ENCODE results near the gene CD4.

CD4 gene

DNA sequence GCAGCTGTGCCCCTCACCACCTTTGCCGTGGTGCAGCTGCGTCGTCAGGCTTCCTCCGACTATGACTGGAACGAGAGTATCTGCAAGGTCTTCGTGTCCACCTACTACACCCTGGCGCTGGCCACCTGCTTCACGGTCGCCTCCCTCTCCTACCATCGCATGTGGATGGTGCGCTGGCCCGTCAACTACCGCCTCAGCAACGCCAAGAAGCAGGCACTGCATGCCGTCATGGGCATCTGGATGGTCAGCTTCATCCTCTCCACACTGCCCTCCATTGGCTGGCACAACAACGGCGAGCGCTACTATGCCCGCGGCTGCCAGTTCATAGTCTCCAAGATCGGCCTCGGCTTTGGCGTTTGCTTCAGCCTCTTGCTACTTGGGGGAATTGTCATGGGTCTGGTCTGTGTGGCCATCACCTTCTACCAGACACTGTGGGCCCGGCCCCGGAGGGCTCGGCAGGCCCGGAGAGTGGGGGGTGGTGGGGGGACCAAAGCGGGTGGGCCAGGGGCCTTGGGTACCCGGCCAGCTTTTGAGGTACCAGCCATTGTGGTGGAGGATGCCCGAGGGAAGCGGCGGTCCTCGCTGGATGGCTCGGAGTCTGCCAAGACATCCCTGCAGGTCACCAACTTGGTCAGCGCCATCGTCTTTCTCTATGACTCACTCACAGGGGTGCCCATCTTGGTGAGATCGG lies 34.9 kb downstream of the CD4 start:
- Histone ChIP-seq H3K27ac (ENCODE audit: low read depth, low read length, severe bottlenecking) (no peak overlapping the region), H3K9me3 (ENCODE audit: control insufficient read depth, low read length) (no peaks in the 10 kb centered on the region), H3K4me3 (ENCODE audit: extremely low read depth, insufficient read depth, low read length, poor library complexity, severe bottlenecking) (no peak overlapping the region), H3K4me1 (ENCODE audit: control insufficient read depth, insufficient read depth, low read length, poor library complexity, severe bottlenecking) (peaks cover 38% of the 10 kb centered on the region), H3K36me3 (ENCODE audit: control insufficient read depth, insufficient read depth, low read length) (peaks cover 14% of the 10 kb centered on the region)
- WGBS, 2 experiments (ENCODE audit: insufficient coverage in 2 of 2) = 97% methylated on average over 27 to 29 of the region's 37 CpGs

DNA sequence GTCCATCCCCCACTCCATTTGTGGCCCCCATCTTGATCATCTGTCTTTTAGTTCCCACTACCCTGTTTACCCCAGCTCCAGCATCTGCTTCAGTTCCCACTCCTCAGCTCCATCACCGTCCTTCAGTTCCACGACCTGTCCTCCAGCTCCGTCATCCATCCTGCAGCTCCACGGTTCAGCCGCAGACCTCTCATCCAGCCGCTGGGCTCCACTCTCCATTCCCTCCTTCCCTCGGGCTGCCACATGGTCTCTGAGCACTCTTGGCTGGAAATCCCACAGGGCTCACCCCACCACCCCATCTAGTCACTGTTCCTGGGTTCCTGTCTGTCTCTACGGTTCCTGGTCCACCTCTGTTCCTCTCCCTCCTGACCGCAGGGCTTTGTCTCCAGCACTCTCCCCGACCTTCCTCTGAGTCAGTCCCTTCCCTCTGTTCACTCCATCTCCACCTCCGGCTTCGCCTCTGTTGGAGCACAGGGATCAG lies 35.6 kb downstream of the CD4 start:
- Histone ChIP-seq H3K9me3 (ENCODE audit: control insufficient read depth, low read length) (no peaks in the 10 kb centered on the region), H3K4me3 (ENCODE audit: extremely low read depth, insufficient read depth, low read length, poor library complexity, severe bottlenecking) (no peak overlapping the region), H3K27ac (ENCODE audit: low read depth, low read length, severe bottlenecking) (no peak overlapping the region), H3K4me1 (ENCODE audit: control insufficient read depth, insufficient read depth, low read length, poor library complexity, severe bottlenecking) (peaks cover 36% of the 10 kb centered on the region), H3K36me3 (ENCODE audit: control insufficient read depth, insufficient read depth, low read length) (peaks cover 14% of the 10 kb centered on the region)
- WGBS, 2 experiments (ENCODE audit: insufficient coverage in 2 of 2) = 58 to 64% methylated on average over 11 to 12 of the region's 12 CpGs

DNA sequence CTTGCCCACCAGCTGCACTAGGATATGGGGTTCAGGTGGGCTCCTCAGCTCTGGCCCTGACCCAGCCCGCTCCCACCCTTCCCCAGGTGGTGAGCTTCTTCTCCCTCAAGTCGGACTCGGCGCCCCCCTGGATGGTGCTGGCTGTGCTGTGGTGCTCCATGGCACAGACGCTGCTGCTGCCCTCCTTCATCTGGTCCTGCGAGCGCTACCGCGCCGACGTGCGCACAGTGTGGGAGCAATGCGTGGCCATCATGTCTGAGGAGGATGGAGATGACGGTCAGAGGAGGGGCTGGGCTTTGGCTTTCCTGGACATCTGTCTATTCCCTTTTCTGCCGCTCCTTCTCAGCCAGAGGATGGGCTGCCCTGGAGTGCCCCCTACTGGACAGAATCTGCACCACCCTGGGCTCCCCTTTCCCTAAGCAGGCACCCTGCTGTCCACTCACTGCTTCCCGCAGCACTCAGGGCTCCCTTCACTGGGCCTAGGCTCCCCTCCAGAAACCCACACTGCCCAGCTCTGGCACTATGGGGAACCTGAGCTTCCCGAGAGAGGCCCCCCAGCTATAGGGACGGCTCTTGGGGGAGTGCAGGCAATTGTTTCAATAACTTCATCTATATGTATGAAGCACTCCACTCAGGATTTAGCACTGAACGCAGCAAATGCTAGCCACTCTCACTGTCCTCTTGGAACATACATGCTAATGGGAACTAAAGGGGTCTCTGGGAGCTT lies 36.2 kb downstream of the CD4 start:
- Histone ChIP-seq H3K9me3 (ENCODE audit: control insufficient read depth, low read length) (no peaks in the 10 kb centered on the region), H3K27ac (ENCODE audit: low read depth, low read length, severe bottlenecking) (no peak overlapping the region), H3K4me3 (ENCODE audit: extremely low read depth, insufficient read depth, low read length, poor library complexity, severe bottlenecking) (no peak overlapping the region), H3K36me3 (ENCODE audit: control insufficient read depth, insufficient read depth, low read length) (peaks cover 20% of the 10 kb centered on the region), H3K4me1 (ENCODE audit: control insufficient read depth, insufficient read depth, low read length, poor library complexity, severe bottlenecking) (peaks cover 34% of the 10 kb centered on the region)
- 18 to 41% methylated on average over 7 to 16 of the region's 19 CpGs for WGBS, 2 experiments (ENCODE audit: insufficient coverage in 2 of 2)

DNA sequence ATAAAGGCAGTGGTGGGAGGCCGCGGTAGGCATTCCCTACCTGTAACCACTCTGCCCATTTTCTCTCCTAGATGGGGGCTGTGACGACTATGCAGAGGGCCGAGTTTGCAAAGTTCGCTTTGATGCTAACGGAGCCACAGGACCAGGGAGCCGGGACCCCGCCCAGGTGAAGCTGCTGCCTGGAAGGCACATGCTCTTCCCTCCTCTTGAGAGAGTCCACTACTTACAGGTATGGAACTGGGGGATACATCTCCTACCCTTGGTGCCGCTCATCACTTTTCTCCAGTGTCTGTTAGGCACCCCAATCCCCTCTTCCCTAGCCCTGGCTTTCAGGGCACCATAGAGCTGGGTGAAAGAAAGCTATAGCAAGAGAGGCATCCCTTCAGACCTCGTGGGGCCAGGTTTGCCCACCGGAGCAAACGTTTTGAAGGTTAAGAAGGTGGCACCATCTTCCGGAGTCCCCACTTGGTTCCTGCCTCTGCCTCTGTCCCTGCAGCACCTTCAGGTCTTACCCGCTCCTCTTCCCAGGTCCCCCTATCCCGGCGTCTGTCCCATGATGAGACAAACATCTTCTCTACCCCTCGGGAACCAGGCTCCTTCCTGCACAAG lies 36.9 kb downstream of the CD4 start:
- 85 to 91% methylated on average over 15 of the region's 17 CpGs for WGBS, 2 experiments (ENCODE audit: insufficient coverage in 2 of 2)
- Histone ChIP-seq H3K9me3 (ENCODE audit: control insufficient read depth, low read length) (no peaks in the 10 kb centered on the region), H3K4me1 (ENCODE audit: control insufficient read depth, insufficient read depth, low read length, poor library complexity, severe bottlenecking) (peaks cover 27% of the 10 kb centered on the region), H3K36me3 (ENCODE audit: control insufficient read depth, insufficient read depth, low read length) (peaks cover 27% of the 10 kb centered on the region), H3K27ac (ENCODE audit: low read depth, low read length, severe bottlenecking) (no peak overlapping the region), H3K4me3 (ENCODE audit: extremely low read depth, insufficient read depth, low read length, poor library complexity, severe bottlenecking) (no peak overlapping the region)

DNA sequence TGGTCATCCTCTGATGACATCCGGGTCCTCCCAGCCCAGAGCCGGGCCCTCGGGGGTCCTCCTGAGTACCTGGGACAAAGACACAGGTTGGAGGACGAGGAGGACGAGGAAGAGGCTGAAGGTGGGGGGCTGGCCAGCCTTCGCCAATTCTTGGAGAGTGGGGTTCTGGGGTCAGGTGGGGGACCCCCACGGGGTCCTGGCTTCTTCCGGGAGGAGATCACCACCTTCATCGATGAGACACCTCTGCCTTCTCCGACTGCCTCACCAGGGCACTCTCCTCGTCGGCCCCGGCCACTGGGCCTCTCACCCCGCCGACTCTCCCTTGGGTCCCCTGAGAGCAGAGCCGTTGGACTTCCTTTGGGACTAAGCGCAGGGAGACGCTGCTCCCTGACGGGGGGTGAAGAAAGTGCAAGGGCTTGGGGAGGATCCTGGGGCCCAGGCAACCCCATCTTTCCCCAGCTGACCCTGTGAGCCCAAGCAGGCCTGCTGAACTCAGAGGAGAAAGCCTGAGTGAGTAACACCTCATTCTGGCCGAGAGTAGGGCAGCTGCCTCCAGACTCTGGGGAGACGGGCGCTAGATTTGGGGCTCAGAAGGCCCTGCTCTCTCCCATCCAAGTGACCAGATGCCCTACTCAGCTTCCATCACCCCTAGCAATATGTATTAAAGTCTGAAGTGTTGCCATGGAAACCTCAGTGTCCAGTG lies 37.6 kb downstream of the CD4 start:
- Histone ChIP-seq H3K4me1 (ENCODE audit: control insufficient read depth, insufficient read depth, low read length, poor library complexity, severe bottlenecking) (peaks cover 27% of the 10 kb centered on the region), H3K27ac (ENCODE audit: low read depth, low read length, severe bottlenecking) (peak overlapping the region; percentile 50), H3K4me3 (ENCODE audit: extremely low read depth, insufficient read depth, low read length, poor library complexity, severe bottlenecking) (no peak overlapping the region), H3K36me3 (ENCODE audit: control insufficient read depth, insufficient read depth, low read length) (peaks cover 33% of the 10 kb centered on the region), H3K9me3 (ENCODE audit: control insufficient read depth, low read length) (no peaks in the 10 kb centered on the region)
- 83 to 84% methylated on average over 13 to 19 of the region's 22 CpGs for WGBS, 2 experiments (ENCODE audit: insufficient coverage in 2 of 2)

DNA sequence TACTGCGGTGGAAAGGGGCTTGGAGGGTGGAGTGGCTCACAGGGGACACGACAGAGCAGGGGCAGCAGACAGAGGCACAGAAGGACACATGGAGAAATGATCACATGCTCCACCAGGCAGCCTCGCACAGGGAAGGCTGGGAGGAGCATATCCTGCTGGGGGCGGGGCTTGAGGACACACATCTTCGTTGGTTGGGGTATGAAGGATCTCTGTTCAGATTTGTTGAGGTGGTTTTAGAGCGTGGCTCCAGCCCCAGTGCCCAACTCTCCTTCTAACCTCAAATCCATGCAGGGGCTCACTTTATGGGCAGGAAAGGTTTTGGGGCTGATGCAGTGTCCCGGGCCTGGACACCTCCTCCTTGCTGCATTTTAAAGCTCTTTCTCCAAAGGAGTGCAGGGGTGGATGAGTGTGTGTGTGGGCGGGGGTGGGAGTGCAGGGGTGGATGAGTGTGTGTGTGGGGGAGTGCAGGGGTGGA lies 38.1 kb downstream of the CD4 start:
- peaks cover 38% of the 10 kb centered on the region for H3K36me3 ChIP-seq (ENCODE audit: control insufficient read depth, insufficient read depth, low read length)
- no peaks in the 10 kb centered on the region for H3K9me3 ChIP-seq (ENCODE audit: control insufficient read depth, low read length)
- H3K4me3 ChIP-seq (ENCODE audit: extremely low read depth, insufficient read depth, low read length, poor library complexity, severe bottlenecking) = no peak overlapping the region
- 5 to 9% methylated on average over 5 of the region's 8 CpGs for WGBS, 2 experiments (ENCODE audit: insufficient coverage in 2 of 2)
- peaks cover 22% of the 10 kb centered on the region for H3K4me1 ChIP-seq (ENCODE audit: control insufficient read depth, insufficient read depth, low read length, poor library complexity, severe bottlenecking)
- peak overlapping the region; percentile 50 for H3K27ac ChIP-seq (ENCODE audit: low read depth, low read length, severe bottlenecking)

DNA sequence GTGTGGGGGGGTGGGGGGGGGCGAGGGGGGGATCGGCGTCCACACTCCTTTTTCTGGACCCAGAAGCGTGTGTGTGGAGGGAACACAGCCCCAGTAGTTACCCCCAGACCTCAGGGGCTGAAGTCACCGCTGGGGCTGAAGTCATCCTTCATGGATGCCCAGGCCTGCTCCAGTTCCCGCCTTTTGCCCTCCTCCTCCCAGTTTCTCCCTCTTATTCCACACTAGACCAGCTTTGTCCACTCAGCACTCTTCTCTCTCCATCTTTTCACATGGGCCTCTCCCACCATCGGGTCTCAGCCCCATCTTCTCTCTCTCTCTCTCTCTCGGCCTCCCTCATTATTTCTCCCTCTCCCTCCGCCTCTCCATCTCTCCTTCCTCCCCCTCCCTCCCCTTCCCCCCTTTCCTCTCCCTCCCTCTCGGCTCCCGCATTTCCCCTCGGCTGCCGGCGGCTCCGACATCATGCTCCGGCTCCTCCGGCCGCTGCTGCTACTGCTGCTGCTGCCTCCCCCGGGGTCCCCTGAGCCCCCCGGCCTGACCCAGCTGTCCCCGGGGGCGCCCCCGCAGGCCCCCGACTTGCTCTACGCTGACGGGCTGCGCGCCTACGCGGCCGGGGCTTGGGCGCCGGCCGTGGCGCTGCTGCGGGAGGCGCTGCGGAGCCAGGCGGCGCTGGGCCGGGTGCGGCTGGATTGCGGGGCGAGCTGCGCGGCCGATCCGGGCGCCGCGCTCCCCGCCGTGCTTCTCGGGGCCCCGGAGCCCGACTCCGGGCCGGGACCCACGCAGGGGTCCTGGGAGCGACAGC lies 38.9 kb downstream of the CD4 start, which contains the start of gene P3H3:
P3H3 (plus strand) TSS at position 426 of the 799 bp plus-strand sequence; CDS start at position 460, 34 bp downstream.
- peak within 1 kb of the TSS; percentile 99 for H3K4me3 ChIP-seq (ENCODE audit: extremely low read depth, insufficient read depth, low read length, poor library complexity, severe bottlenecking)
- 1 to 2% methylated on average over 23 to 50 of the region's 60 CpGs for WGBS, 2 experiments (ENCODE audit: insufficient coverage in 2 of 2)
- no peaks in the 10 kb centered on the region for H3K9me3 ChIP-seq (ENCODE audit: control insufficient read depth, low read length)
- peaks cover 43% of the 10 kb centered on the region for H3K36me3 ChIP-seq (ENCODE audit: control insufficient read depth, insufficient read depth, low read length)
- peak within 1 kb of the TSS; percentile 72 for H3K27ac ChIP-seq (ENCODE audit: low read depth, low read length, severe bottlenecking)
- peaks cover 17% of the 10 kb centered on the region for H3K4me1 ChIP-seq (ENCODE audit: control insufficient read depth, insufficient read depth, low read length, poor library complexity, severe bottlenecking)

DNA sequence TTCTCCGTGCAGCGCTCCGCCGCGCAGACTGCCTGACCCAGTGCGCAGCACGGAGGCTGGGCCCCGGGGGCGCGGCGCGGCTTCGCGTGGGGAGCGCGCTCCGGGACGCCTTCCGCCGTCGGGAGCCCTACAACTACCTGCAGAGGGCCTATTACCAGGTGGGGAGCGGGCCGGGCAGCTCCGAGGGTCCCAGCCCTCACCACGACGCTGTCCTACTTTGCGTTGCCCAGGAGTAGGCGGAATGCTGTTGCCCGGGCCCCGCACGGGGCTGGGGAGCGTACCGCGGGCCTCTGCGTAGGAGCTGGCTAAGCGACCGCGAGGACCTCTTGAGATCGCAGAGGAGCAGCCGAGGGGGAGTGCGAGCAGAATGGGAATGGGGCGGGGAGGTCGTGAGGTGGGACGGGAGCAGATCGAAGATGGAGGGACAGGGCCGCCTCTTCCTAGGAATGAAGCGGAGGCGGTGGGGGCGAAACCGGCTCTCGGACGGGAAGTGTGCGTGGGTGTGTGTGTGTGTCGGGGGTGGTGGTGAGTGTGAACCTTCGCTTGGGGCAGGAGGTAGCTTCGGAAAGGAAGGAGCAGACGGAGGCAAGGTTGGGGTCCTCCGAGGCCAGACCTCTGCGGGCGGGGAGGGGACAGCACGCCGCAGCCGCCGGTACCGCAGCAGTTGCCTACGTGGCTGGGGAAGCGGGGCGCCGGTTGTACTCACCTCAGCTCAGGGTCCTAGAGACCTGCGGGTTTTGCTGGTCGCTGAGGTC lies 39.6 kb downstream of the CD4 start:
- WGBS, 2 experiments (ENCODE audit: insufficient coverage in 2 of 2) = 0 to 1% methylated on average over 60 to 66 of the region's 71 CpGs
- peak overlapping the region; percentile 72 for H3K27ac ChIP-seq (ENCODE audit: low read depth, low read length, severe bottlenecking)
- peak overlapping the region; percentile 99 for H3K4me3 ChIP-seq (ENCODE audit: extremely low read depth, insufficient read depth, low read length, poor library complexity, severe bottlenecking)
- peaks cover 16% of the 10 kb centered on the region for H3K4me1 ChIP-seq (ENCODE audit: control insufficient read depth, insufficient read depth, low read length, poor library complexity, severe bottlenecking)
- peaks cover 51% of the 10 kb centered on the region for H3K36me3 ChIP-seq (ENCODE audit: control insufficient read depth, insufficient read depth, low read length)
- no peaks in the 10 kb centered on the region for H3K9me3 ChIP-seq (ENCODE audit: control insufficient read depth, low read length)

DNA sequence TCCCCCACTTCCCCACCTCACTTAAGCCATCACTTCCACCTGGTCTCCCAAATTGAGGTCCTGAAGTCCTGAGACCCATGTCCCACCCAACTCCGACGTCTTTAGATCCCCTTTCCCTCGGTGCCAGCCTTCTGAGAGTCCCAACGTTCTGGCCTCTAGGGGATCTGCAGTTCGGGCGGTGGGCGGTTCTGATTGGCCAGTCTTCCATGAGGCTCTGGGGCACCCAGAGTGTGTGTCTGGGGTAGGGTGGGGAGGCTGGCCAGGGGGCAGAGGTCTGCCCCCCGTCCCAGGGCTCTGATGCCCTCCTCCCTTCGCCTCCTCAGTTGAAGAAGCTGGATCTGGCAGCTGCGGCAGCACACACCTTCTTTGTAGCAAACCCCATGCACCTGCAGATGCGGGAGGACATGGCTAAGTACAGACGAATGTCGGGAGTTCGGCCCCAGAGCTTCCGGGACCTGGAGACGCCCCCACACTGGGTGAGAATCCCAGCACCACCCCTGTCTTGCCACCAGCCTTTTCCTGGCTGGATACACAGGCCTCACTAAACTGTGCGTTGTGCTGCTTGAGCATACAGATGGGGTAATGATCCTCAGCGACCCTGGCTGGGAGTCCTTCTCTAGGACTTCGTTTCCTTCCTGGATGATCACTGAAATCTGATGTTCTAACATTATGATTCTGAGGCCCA lies 40.4 kb downstream of the CD4 start:
- Histone ChIP-seq H3K36me3 (ENCODE audit: control insufficient read depth, insufficient read depth, low read length) (peaks cover 55% of the 10 kb centered on the region), H3K4me3 (ENCODE audit: extremely low read depth, insufficient read depth, low read length, poor library complexity, severe bottlenecking) (peak overlapping the region; percentile 99), H3K27ac (ENCODE audit: low read depth, low read length, severe bottlenecking) (peak overlapping the region; percentile 72), H3K4me1 (ENCODE audit: control insufficient read depth, insufficient read depth, low read length, poor library complexity, severe bottlenecking) (peaks cover 16% of the 10 kb centered on the region), H3K9me3 (ENCODE audit: control insufficient read depth, low read length) (no peaks in the 10 kb centered on the region)
- 38 to 46% methylated on average over 10 to 16 of the region's 19 CpGs for WGBS, 2 experiments (ENCODE audit: insufficient coverage in 2 of 2)

Data from mesodermal cell (in vitro differentiated cells).